Amniotic stem cell (primary cell): ENCODE measurements around the gene LARGE1.

Source experiments
- DNase-seq: peaks from one replicate; lab custom pipeline; 2025; lab: John Stamatoyannopoulos, UW

Gene LARGE1

DNA sequence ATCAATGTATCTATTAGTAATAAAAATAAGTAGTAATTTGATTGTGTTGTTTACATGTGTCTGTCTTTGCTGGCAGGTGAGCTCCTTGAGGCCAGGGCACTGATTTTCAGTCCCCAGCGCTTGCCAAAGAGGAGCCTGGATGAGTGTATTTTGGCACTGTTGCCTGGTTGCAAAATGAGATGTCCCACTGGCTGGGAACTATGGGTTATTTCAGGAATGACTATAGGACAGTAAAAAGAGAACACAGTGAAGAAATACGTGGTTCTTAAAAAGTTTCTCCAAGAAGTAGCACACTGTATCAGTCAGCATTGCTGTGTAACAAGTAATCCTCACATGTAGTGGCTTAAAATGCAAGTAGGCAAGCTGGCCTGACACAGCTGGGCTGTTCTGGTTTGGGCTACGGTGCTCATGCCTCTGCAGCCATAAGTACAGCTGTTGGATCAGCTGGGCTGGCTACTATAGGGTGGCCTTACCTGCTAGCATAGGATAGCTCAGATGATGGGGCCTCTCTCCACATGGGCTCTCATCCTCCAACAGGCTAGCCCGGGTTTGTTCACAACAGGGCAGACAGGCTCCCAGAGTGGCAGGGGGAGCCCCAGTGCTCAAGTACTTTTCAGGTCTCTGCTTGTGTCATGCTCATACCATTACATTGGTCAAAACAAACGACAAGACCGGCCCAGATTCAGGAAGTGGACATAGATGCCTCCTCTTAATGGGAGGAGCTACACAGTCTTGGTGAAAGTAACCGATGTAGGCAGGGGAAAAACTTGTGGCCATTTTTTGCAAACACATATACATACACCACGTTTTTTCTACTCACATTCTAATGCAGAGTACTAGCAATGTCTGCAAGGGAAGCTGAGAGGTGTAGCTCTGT is 399.1 kb downstream of the LARGE1 start:
- no peak for DNase-seq

DNA sequence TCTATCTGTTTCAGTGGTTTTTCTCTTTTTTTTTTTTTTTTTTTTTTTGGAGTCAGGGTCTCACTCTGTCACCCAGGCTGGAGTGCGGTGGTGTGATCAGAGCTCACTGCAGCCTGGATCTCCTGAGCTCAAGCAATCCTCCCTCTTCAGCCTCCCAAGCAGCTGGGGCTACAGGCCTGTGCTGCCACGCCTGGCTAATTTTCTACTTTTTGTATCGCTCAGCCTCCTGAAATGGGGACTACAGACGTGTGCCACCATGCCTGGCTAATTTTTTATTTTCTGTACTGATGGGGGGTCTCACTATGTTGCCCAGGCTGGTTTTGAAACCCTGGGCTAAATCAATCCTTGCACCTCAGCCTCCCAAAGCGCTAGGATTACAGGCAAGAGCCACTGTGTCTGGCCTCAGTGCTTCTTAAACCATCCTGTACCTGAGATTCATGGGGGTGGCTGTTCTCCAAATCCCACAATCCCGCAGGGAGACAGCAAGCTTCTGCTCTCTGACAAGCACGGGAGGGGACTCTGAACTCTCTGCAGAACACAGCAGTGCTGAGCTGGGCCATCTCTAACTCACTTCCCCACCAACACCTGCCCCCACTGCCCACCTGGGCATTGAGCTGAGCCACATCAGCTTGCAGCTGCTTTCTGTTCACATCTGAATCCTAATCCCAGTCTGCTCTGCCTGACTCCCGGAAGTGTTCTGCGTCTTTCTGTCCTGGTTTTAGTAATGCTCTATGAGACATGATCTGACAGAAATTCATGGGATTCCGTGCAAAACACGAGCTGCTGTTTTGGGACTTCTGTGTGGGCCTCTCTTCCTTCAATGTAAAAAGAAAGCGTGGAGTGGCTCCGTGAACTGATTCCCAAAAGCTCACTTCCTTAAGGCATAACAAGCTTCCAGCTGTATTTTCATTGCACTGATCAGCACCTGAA is 400.0 kb downstream of the LARGE1 start:
- no peak for DNase-seq

DNA sequence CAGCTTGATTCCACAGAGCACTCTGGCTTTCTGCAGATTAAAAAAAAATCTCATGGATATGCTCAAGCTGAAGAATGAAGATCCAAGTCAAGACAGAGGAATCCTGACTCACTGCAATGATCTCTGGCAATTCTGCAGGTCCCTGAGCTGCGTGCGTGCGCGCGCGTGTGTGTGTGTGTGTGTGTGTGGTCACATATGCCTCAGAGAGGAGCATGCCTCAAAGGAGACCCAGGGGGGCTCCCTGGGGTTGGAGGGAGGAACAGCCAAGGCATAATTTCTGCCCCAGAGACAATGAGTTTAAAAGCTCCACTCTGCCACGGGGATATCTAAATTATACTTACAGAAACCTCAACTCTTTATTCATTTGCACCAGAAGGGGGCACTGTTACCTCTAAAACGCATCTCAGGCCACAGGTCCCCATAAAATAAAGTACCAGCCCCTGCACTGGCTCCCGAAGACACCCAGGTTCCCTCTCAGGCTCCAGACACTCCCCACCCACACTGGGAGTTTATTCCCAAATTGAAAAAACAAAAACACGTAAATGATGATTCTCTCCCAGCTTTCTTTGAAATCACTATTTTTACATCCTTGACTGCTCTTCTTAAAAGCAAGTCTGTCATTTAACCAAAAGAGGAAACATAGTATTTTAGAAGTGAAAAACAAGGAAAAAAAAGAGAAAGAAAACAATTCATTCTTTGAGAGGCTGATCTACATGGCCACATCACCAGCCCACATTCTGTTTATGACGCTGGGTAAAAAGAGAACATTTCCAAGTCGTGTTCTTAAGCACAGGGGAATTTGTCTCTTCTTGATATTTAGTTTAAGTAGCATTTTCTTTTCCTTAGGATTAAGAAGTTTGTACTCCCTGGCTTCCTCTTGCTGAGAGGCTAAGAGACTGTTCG is 401.0 kb downstream of the LARGE1 start:
- peak; percentile 2 for DNase-seq

DNA sequence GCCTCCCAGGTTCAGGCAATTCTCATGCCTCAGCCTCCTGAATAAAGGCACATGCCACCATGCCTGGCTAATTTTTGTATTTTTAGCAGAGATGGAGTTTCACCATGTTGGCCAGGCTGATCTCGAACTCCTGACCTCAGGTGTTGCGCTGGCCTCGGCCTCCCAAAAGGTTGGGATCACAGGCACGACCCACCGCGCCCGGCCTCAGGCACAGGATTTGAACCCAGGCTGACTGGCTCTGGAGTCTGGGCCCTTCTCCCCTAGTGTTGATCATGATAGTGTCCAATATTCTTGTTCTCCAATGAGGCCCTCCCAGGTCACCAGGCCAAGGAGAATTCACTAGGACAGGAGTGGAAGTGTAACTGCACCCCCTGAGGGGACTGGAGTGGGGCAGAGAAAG is 401.9 kb downstream of the LARGE1 start:
- DNase-seq, result no peak

DNA sequence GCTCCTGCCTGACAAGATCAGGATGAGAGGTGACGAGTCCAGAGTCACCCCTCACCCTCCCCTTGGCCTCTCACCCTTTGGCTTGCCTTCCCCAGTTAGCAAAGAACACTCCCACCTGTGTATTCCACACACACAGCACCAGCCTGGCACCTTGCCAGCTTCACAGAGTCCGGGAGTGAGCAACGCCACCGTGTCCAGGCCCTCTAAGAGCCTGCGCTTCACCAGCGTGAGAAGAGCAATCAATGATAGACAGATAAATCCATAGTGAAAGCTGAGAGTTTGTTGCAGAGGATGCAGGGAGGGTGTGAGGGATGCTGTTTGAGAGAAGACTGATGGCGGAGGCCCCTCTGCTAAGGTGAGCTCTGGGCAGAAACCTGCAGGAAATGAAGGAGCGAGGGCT is 404.5 kb downstream of the LARGE1 start:
- no peak for DNase-seq

DNA sequence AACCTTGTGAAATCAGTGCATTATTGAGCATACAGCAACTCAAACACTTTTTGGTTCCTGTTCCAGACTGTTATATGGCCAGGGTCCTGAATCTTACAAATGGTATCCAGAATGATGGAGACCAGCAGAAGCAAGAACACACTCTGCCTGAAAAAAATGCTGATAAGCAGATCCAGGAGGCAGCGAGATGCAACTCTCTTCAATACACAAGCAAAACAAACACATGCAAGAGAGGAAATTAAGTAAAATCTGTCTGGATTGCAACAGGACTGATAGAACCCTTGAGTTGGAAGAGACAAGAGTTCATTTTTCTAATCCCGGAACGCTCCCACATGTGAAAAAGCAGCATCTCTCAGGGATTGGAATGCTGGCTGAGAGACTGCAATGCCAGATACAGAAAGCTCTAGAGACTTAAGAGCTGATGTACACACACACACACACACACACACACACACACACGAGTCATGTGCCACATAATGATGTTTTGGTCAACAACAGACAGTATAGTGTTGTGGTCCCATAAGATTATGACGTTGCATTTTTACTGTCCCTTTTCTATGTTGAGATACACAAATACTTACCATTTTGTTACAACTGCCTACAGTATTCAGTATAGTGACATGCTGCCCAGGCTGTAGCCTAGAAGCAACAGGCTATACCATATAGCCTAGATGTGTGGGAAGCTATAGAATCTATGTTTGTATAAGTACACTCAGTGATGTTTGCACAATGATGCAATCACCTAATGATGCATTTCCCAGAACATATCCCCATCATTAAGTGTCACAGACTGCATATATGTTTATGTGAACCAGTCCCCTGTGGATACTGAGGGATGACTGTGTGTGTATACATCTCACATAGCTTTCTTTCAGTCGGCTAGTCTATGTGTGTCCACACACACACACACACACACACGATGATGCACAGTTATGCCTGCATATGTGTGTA is 406.6 kb downstream of the LARGE1 start:
- DNase-seq, result no peak

DNA sequence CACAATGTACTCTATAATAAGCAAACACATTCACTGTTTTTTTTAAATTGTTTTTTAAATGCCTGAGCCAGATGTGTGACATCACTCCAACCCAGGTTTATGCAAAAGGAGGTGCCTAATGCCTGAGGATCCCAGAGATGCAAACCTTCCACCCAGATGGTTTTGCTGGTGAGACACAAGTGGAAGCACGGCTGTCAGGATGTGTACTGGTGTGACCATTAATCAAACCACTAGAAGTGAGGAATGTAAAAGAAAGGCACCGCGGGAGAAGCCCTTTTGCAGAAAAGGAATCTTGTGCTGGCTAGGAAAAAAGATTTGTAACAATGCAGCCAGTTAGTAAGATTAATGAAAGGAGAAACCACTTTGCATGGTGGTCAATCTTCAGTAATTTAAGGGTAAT is 407.4 kb downstream of the LARGE1 start:
- DNase-seq, result no peak

DNA sequence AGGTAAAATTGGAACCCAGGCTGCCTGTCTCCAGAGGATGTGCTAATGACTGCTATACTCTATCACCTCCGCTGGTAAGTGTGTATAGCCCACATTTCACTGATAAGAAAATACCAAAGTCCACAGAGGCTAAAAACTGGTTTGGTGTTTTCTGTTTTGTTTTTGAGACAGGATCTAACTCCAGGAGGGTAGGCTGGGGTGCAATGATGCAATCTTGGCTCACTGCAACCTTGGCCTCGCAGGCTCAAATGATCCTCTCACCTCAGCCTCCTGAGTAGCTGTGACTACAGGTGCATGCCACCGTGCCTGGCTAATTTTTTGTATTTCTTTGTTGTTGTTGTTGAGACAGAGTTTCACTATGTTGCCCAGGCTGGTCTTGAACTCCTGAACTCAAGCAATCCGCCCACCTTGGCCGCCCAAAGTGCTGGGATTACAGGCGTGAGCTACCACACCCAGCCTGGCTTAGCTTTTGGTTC is 409.8 kb downstream of the LARGE1 start:
- no peak for DNase-seq

DNA sequence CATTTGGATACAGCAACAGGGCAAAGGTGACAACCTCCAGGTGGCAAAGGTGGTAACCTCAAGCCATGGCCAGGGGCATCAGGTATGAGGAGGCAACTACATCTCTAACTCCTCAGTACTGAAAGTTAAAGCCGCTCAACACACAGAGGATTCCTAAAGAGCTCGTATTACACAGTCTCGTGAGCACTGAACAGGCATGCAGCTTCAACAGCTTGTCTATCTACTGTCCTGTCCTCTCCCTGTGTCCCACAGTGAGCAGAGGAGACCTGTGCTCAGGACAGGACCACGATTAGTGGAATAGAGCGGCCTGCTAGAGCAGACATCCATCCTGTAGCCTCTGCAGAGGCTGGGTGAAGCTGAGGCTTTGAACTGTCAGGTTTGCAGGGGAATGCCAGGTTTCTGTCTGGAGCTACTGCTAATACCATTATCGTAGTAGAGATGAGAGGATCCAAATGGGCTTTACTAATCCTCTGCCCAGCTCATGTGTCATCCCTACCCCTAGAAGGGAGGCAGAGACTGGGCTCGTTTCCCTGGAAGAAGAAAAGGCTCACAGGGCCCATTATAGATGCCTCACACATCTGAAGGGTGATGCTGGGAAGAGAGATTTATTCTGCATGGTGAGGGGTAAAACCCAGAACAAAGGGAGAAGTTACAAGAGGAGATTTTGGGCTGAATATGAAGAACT is 415.2 kb downstream of the LARGE1 start:
- DNase-seq, result no peak

DNA sequence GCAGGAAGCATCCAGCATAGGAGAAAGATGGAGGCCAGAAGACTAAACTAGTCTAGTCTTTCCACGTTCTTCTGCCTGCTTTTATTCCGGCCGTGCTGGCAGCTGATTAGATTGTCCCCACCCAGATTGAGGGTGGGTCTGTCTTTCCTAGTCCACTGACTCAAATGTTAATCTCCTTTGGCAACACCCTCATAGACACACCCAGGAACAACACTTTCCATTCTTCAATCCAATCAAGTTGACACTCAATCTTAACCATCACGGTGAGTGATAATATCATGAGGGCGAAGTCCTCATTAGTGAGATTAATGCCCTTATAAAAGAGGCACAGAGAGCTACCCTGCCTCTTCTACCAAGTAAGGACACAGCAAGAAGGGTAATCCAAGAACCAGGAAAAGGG is 424.2 kb downstream of the LARGE1 start:
- DNase-seq, result no peak

DNA sequence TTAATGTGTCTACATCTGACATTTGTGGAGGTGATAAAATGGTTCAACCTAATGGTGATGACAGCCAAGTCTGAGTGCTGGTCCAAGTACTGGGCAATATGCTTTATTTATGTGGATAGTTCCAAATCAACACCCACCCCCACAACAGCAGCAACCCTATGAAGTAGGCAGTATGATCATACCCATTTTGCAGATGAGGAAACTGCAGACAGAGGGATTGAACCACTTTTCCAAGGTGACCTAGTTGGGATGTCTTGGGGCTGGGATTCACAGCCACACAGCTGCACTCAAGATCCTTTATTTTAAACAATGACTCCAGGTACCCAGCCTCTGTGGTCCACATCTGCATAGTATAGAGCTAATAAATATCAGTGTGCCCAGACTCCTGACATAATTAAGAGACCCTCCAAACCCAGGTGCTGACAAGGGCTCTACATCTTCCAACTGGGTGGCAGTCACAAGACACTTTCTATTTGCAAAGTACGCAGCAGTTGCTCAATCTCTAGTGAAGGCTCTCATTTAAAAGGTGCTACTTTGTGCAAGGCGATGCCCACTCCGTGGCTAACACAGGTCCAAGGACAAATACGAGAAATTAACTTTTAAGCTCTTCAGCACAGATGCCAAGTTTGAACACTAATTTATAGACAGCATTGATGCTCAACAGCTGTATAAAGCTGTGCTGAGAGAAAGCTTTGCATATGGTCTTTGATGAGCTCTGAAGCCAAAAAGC is 426.6 kb downstream of the LARGE1 start:
- DNase-seq, result no peak

DNA sequence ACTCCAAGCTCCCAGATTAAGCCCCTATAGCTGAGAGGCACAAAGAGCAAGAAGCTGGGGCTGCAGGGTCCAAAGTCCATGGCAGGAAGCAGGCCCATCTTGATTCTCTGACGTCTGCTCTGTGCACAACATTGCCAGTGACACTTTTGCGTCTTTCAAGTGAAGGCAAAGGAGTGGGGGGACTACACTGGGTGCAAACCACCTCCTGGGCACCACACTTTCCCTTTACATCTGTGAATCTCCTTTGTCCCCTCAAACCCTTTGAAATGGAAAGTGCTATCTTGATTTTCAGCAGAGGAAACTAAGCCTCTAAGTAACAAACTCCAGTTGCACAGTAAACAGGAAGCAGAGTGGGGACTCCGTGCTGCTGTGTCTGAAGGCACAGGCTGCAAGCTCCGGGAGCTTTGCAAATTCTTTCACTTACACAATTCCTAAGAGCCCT is 428.0 kb downstream of the LARGE1 start:
- DNase-seq, result no peak

DNA sequence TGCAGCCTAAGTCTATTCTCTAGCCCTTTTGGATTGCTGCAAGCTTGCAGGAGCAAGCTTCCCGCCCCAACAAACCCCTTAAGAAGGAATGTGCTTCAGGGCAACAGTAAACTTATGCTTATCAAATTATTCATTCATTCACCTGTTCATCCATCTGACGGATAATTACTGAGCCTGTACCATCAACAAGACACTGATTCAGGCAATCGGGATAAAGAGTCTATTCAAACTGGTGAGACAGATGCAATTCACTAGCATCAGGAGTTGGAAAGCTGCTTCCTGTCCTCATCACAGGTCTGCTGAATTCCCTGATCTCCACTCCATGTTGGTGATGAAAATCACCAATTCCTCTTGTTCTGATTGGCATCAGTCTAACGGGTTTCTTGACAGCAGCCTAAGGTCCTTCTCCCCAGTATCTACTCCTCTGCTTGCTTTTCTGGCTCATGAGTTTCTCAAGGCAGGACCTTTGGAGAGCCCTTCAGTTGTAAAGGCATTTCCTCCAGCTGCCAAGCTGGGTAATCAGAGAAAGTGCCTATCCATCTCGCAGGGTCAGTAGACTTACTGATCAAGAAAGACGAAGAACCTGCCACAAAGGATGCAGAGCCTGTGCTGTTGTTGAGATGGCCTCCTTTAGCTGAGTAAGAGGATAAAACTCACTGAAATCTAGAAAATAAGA is 433.1 kb downstream of the LARGE1 start:
- no peak for DNase-seq

DNA sequence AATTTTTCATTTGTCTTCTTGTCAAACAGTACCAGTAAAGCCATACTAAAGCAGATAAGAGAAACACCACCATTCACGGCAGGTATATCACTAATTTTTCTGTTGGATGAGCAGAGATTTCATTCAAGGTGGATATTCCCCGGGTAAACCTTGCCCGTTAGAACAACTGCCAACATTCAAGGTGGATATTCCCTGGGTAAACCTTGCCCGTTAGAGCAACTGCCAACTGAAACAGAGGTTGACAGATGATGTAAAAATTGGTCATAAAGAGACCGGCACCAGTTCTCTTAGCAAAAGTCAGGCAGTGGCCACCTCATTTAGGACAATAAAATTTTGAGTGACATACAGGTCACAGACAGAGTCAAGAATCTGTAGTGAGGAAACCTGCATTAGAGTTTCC is 438.7 kb downstream of the LARGE1 start:
- DNase-seq, result no peak

DNA sequence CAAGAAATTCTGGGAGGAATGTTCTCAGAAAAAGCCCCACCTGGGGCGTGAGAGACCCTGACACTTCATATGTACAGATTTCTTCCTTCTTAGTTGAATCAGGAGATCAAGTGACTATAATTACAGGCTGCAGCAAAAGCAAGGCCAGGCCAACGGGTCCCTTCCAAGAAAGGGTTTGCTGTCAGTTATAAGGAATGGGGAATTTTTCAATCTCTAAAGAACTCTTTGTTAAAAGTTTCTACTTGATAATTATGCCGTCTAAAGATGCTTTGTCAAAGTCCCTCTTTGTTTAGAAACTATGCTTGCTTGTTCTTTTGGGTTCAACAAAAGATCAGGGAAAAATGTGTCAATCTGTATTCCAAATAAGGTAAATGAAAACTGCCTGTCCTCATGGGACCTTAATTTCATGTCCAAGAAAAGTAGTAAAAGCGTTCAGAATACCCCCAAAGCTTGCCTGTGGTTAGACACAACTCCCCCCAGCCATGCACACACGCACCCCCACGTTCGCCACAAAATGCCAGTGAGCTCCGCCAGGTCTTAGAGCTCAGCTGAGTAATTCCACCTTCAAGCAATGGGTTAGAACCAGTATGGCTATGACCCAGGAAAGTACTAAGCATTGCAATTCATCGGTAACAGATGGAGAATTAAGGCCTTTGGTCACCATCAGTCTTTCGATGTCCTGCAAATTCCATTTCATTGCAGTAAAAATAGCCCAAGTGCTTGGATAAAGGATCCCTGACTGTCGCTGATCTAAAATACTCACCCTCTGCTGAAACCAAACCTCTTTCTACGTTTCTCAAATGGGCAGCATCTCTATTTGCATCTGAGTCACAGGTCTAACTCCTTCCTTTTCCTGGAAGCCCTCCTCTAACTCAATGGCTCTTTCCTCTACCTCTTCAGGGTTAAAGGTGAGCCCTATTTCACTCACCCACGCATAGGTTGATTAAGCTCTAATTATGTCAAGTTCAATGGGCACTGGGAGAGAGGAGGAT is 442.9 kb downstream of the LARGE1 start:
- no peak for DNase-seq

DNA sequence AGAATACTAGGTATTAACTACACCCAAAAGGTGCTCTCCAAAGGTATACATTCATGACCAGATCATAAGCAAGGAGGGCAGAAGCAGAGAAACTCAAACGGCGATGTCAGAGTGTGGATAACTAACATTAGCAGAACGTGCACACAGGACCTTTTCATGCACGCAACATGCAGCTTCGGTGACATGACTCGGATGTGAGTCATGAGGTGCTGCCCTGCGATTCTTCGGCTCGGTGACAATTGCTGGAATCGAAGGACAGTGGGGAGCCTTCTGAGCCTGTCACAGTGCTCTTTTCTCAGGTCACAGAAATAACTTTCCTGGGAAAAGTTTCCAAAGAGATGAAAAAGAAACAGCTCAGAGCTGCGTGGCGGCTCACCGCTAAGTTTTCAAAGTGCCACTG is 443.6 kb downstream of the LARGE1 start:
- DNase-seq, result no peak

DNA sequence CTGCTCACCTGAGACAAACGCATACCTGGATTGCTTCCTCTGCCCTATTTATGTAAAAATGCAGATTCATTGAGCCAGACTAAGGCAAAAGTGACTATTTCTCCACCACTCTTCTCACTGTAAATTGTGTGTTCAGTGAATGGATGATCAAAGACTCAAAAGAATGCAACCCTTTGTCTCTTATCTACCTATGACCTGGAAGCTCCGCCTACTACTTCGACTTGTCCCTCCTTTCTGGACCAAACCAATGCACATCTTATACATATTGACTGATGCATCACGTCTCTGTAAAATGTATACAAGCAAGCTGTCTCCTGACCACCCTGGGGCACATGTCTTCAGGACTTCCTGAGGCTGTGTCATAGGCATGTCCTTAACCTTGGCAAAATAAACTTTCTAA is 444.1 kb downstream of the LARGE1 start:
- no peak for DNase-seq

DNA sequence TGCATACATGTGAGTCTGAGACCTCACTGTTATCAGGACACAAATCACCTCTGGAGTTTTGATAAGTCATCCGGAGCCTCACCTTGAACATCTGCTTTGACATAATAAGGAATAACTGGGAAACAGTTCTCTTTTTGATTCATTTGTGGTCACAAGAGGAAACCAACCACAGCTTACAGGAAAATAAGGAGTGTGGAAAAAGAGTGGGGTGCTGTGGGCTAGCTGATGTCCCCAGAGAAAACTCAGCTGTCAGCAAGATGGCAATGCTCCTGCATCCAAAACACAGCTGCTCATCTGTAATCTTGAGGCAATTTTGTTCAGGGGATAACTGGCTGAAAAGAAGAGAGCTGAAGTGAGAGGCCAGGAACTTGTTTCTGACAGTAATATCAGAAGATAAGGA is 445.7 kb downstream of the LARGE1 start:
- no peak for DNase-seq
